NCI-H526 treated with DMSO at 0.1 percent for 48 hours (cell line): ENCODE measurements around the gene CXCL5.

Experiments
- DNase-seq: peaks from one replicate; lab custom pipeline; 2025; lab: John Stamatoyannopoulos, UW

The CXCL5 gene

DNA sequence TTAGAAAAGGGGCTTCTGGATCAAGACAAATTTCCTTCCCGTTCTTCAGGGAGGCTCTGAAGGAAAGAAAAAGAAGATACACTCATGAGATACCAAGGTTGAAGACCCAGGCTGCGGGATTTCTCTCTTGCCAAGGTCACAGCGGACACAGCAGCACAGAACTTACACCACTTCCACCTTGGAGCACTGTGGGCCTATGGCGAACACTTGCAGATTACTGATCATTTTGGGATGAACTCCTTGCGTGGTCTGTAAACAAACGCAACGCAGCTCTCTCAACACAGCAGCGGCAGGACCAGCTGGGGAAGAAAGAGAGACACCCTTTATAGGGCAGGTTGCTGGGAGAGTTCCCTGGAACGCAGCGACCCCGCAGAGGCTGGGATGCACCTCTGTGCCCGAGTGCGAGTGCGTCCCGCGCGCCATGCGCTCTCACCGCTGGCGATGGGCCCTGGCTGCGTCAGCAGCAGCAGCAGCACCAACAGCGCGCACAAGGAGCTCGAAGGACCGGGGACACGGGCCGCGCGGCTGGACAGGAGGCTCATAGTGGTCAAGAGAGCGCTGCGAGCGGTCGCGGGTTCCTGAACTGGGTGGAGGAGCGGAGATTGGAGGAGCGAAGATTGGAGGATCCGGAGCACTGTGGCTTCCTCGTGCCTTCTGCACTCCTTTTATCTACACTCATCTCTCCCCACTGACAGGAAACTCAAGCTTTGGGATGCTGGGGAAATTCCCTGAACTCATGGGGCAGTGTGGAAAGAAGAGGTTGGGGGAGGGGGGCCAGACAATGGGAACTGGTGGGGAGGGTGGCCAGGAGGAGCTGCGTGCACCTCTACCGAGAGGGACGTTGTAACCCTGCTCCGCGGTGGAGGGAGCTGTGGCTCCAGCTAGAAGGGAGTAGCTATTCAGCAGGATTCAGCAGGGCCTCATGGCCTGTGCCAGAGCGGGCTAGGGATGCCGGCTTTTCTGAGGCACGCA, at the start of gene CXCL5:
TSS of gene CXCL5 (minus strand) at position 638 of the 972 bp plus-strand sequence. CDS start at position 542, 96 bp downstream.
- DNase-seq: no peak

DNA sequence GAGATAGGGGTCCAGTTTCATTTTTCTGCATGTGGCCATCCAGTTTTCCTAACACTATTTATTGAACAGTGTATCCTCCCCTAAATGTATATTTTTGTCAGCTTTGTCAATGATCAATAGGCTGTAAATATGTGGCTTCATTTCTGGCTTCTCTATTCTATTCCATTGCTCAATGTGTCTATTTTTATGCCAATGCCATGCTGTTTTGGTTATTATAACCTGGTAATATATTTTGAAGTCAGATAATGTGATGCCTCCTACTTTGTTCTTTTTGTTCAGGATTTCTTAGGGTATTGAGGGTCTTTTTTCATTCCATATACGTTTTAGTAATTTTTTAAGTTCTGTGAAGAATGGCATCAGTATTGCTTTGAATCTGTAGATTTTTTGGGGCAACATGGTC, 48.7 kb upstream of the CXCL5 start:
- DNase-seq: no peak

DNA sequence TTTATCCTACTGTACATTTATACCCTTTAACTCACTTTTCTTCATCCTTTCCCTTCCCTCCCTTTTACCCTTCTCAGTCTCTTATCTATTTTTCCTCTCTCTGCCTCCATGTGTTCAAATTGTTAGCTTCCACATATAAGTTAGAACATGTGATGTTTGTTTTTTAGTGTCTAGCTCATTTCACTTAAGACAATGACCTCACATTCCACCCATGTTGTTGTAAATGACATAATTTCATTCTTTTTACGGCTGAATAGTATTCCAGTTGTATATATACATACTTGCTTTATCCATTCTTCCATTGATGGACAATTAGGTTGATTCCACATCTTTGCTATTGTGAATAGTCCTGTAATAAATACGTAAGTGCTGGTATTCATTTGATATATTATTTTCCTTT, 47.3 kb upstream of the CXCL5 start:
- DNase-seq: no peak

DNA sequence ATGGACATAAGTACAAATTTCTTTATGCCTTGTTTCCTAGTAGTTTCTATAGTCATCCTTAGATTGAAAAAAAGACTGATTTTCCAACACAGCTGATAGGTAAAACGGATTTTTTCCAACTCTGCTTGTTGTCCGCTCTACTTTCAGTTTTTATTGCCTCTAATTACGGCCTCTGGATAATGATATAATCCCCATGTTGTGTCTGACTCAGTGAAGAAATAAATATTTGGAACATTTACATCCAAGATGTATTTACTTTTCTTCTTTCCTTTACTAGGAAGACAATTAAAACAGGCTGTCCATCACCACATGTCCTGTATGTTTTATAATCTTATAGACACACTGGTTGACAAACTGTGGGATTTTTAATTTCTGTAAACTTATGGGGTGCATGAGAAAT, 46.8 kb upstream of the CXCL5 start:
- no peak for DNase-seq

DNA sequence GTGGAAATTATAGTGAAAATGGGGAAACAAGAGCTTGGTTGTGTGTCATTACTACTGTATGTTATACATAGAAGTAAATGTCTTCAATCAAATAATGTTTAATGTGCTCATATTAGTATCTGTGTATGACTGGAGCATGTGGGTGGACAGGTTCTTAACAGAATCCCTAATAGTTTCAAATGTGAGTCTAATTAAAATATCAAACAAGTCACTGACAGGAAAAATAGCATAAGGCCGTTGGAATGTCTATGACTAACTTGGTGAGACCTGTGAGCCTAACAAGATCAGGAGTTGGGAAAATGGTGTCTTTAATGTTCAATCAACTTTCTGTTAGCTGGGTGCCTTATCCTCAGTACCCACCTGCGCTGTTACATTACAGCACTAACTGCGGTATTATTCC, 46.2 kb upstream of the CXCL5 start:
- no peak for DNase-seq

DNA sequence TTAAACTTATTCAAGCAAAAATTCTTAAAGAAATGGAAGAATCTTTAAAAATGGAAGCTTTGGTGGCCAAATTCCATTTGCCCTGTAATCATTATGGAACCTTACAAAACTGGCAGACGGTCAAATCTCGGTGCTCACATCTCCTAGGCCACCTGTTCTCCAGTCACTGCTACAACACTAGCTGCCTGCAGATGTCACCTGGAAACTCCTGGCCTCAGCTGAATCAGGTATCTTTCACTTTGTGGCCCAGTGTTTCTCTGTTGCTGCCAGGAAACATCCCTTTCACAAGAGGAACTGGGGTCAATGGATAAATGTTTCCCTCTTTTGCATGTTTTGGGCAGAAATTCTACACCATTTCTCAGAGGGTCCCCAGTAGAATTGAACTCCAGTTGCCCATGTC, 44.2 kb upstream of the CXCL5 start:
- no peak for DNase-seq

DNA sequence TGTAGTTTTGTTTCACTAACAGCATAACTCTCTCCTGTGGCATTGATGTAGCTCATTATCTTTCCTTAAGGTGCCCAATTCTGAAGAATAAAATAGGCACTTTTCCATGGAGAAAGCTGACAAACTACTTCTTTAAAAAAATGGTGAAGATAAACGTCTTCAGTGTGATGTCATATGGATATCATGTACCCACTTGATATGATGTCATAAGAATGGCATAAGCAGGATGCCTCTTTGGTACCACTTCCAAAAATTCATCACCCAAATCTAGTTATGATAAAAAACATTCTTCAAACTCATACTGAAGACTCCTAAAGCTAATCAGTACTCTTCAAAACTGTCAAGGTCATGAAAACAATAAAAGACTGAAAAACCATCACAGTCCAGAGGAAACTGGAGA, 42.9 kb upstream of the CXCL5 start:
- DNase-seq: no peak

DNA sequence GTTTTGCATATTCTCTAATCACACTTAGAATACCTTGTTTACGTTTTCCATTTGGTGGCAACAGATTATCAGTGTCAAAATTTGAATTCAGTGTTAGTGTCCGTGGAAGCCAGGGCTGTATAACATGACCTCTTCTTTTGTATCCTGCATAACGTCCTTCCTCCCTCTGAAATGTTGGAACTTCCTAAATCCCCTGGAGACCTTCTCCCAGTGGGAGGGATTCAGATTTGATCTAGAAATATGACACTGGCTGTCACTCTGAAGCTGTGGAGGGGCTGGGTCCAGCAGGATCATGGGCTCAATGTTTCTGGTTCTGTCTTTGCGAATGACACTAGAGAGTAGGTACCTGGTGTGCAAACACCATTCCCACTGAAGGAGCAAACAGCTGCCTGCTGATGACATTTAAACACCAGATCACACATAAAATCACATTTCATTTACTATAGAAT, 40.9 kb upstream of the CXCL5 start:
- peak; percentile 18 for DNase-seq

DNA sequence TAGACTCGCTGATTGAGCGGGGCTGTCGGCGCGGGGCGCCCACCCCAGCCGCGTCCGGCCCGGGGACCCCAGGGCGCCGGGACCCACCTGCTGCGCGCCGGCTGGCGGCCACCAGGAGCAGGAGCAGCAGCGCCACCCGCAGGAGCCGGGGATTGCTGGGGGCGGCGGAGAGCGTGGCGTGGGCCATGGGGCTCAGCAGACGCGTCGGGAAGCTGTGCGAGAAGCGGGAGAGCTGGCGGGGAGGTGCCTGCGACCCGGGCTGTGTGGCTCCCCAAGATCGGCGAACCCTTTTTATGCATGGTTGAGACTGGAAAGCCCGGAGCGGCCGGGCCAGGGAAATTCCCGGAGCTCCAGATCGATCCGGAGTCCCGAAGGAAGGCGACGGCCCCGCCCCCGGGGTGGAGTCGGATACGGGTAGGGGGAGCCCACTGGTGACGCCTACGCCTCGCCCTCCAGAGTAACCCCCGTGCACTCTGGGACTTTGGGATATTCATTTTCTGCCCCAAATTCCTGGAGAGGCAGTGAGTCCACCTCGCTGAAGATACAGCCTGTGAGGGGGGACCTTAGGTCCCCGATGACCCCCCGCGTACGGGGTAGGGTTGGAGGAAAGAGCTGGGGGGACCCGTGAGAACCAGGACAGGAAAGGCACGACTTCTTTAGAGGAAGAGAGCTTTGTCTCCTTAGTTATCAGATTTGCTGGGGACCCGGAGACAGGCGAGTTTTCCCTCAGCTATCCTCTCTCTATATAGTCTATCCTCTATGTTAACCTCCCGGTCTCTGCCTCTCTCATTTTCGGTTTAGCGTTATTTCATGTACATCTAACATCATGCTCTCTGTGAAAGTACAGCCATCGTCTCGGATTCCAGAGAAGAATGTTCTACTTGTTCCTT, 40.2 kb upstream of the CXCL5 start, which contains the start of gene CXCL3:
TSS of gene CXCL3 (minus strand) at position 265 of the 890 bp plus-strand sequence. CDS start at position 187, 78 bp downstream.
- peak; percentile 14 for DNase-seq

DNA sequence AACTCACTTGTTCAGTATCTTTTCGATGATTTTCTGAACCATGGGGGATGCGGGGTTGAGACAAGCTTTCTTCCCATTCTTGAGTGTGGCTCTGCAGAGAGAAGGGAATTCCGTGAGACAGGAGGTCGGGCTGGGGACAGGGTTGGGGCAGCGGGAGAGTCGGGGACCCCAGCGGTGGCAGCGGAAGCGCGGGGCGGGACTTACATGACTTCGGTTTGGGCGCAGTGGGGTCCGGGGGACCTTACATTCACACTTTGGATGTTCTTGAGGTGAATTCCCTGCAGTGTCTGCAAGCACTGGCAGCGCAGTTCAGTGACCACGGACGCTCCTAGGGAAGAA, 39.6 kb upstream of the CXCL5 start:
- no peak for DNase-seq

DNA sequence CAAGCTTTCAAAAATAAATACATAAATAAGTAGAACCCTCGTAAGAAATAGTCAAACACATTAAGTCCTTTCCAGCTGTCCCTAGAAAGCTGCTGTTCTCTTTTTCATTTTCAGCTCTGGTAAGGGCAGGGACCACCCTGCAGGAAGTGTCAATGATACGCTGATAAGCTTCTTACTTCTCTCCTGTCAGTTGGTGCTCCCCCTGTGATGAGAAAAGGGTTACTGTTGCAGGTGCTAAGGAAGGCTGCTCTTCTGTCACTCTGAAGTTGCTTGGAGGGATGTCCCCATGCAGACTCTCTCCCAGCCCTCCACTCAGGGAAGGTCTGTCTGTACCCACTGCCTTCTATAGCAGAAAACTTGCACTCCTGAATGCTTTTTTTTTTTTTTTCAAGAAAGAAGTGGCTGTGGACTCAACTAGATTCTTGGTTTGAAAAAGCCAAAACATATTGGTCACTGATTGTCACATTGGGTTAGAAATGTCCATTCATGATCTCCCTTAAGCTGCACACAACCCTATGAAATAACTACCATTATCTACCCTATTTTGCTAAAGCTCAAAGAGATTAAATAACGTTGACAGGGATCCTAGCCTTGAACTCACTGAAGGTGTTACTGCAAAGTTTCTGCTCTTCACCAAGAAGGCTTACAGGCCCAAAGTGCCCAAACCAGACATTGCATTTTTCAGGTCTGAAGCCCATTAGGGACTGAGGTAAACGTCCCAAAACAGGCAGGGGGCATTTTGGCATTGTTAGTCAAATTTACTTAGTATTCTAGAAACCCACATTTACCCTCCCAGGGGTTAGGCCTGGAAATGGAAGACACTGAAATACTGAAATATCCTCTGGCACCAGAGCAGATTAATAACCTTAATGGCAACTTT, 38.8 kb upstream of the CXCL5 start:
- no peak for DNase-seq

DNA sequence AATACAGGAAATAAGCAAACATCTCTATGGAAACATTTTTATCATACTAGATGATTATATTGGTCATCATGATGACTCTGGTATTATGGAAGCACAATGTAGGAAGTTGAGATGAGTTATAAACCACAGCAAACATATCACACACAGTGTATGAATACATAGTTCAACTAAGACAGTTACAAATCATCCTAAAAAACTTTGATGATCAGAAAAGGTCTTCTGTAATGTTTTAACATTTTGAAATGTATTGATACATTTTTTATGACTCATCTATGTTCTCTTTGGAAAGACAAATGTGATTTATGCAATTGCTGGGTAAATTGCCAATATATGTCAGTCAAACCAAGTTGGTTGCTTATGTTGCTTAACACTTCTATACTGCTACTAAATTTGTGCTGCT, 35.3 kb upstream of the CXCL5 start:
- DNase-seq: no peak

DNA sequence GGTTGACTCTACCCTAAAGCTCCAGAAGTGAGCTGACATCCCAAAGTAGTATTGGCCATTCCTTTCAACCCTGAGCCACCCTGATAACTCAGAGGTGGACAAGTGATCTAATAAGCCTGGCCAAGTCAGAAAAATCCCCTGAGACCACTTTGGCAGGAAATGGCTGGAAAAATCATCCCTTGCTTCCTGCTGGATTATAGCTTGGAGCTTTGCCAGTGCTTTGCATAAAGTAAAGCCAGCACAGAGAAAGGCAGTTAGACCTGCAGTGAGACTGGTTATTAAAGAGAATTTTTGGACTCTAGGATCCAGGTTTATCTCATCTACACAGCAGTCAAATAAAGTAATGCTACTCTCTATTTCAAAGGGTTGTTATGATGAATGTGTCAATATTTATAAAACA, 33.6 kb upstream of the CXCL5 start:
- peak; percentile 3 for DNase-seq

DNA sequence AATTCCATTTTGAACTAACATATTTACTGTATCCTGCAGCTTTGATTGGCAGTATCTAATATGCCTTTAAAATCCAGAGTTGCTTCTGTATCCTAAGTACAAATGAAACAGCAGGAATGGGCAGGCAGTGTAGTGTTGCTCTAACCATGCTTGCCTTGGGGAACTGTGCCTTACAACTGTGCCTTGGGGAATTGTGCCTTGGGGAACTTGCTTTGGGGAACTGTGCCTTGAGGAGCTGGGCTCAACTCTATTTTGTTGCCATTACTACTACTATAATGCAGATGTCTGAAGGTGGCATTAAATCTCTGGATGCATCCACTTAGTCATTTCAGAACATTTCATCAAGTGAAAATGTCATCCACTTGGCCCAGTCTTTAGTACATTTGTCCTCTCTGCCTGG, 33.1 kb upstream of the CXCL5 start:
- no peak for DNase-seq

DNA sequence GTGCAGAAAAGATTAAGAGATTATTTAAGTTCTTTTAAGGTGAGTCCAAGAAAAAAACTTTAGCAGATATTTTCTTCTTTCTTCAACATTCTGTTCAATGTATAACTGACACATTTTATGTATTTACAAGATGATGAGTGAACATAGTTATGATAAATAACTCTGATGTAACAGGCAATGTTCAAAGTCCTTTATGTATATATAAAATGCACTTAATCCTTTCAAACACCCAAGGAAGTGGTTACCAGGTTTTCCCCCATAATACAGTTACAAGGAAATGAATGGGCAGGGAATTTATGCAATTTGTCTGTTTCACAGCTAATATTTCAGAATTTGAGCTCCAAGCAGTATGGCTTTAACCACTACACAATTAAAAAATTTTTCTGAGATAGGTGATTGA, 31.8 kb upstream of the CXCL5 start:
- DNase-seq: no peak

DNA sequence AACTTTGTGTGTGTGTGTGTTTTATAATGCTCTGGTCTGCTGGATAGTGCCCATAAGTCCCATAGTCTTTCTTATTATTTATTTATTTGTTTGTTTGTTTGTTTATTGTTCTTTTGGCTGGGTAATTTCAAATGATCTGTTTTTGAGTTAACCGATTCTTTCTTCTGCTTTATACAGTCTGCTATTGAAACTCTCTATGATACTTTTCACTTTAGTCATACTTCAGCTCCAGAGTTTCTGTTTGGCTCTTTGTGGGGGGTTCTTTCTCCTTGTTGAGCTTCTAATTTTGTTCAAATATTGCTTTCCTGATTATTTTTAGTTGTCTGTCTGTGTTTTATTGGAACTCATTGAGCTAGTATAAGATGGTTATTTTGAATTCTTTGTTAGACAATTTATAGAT, 30.0 kb upstream of the CXCL5 start:
- no peak for DNase-seq

DNA sequence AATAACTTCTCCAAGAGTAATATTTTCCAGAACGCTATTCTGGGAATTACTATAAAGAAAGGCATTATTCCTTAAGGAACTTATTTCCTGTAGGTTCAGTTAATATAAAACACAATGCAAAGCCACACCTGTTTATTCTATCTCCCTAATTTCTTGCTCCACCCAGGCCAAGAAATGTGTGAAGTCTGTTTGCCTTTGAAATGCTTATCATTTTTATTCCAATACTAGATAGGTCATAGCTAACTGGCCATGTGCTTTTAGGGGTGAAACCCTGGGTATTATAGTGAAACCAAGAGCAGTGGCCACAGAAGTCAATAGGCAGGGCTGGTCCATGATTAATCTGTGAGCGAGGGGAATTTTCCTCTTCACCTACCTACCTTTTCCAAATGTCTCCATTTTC, 25.2 kb upstream of the CXCL5 start:
- DNase-seq: no peak

DNA sequence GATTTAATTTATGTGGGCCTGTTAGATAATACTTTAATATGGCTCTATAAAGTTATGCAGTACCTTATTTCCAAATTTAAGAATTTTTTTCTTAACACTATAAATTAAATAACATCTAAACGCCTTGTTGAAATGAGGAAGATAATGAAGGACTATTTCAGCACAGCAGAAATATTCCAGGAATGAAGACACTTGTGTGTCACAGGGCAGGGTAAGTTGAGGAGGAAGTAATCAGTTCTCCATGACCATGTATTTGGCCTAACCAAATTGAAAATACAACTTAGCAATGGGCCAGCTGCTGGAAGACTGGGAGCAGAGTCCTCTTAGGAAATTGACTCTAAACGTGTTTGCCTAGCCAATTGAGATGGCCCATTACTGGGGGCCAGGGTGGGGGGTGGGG, 23.1 kb upstream of the CXCL5 start:
- no peak for DNase-seq

DNA sequence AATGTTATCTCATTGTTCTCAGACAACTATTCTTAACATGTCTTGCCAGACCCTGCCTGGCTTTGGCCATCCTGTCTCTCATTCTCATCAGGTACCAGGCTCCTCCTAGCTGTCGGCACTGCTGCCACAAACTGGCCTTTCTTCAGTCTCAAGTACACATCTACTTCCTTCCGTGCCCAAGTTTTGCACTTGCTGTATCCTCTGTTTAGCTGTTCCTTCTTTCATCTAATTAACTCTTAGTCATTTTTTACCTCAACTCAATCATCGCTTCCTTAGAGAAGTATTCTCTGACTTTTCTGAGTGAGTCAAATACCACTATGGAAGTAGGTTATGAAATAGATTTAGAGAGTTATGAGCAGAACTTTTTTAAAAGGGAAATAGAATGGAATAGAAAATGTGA, 20.3 kb upstream of the CXCL5 start:
- DNase-seq: no peak

DNA sequence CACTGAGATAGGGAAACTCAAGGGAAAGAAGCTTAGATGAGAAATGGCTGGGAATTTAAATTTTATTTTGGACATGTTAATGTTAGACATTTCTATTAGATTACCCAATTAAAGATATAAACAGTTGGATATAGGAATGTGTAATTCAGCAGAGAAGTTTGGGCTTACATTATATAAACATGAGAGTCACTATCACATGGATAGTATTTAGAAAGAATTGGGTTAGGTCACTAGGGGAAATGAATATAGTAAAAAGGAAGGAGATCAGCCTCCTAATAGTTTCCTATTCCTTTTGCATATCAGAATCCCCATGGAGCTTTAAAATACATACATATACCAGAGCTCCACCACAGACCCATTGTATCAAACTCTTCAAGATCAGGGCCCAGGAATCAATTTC, 19.6 kb upstream of the CXCL5 start:
- DNase-seq: no peak

DNA sequence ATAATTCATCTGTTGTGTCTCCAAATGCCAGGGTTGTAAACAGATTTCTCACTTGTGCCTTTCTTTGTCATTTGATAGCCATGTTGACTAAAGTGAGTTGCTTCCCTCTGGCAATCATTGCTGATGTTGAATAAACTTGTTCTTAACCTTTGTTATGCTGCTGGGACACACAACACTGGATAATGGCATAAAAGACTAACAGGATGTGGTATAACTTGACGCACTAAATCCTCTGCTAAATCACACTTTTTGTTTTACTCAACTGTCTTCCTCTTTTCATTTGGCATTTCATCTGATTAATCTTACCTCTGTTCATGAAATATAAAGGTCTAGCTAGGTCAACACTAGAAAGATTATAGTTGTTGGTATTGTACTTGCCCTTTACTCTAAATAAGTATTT, 17.6 kb upstream of the CXCL5 start:
- no peak for DNase-seq
